Uterus (tissue), 4 donors: Measurements from ENCODE around the gene UFSP1. TPM values are rescaled to one million over a fixed set of nuclear protein-coding genes. Genes with fewer than 3 reads are reported as not detected.

ENCODE experiments used
- DNase-seq, 2 donors: peaks; one replicate each; pipeline ENCODE4 v3.0.0-alpha.2; 2019 to 2020
- H3K27ac ChIP-seq, 2 donors: fragments of 200-600 bp; sonication (generic); 1 replicate in 1 of 2; 2 replicates in 1 of 2; pipeline ENCODE4 v1.5.1; 2016 to 2018
- H3K27me3 ChIP-seq, 2 donors: fragments of 200-600 bp; sonication (generic); one replicate each; pipeline ENCODE4 v1.5.1; 2018 to 2019; ENCODE audit warnings: control low read depth in 1 of 2
- H3K36me3 ChIP-seq, 2 donors: fragments of 200-600 bp; sonication (generic); one replicate each; pipeline ENCODE4 v1.5.1; 2019; ENCODE audit warnings: control low read depth in 1 of 2
- H3K4me1 ChIP-seq, 2 donors: fragments of 200-600 bp; sonication (generic); one replicate each; pipeline ENCODE4 v1.5.1; 2018 to 2019; ENCODE audit warnings: control low read depth in 1 of 2
- H3K4me3 ChIP-seq, 2 donors: fragments of 200-600 bp; sonication (generic); 1 replicate in 1 of 2; 2 replicates in 1 of 2; pipeline ENCODE4 v1.5.1; 2018 to 2019; ENCODE audit warnings: mild to moderate bottlenecking in 1 of 2
- H3K9me3 ChIP-seq, 2 donors: fragments of 200-600 bp; sonication (generic); one replicate each; pipeline ENCODE4 v1.5.1; 2019; ENCODE audit warnings: control low read depth in 1 of 2
- POLR2A ChIP-seq, 2 donors: fragments of 450-650 bp; IDR thresholded peaks; one replicate each; pipeline ENCODE4 v1.6.1; 2016; ENCODE audit warnings: antibody characterized with exemption in 2 of 2, mild to moderate bottlenecking in 1 of 2, moderate library complexity in 1 of 2
- intact Hi-C: fragments of 100-400 bp; cut with DNase I; formaldehyde crosslinking; loops from one replicate; pipeline ENCODE4 v1.15.1; 2023; ENCODE audit warnings: low total_unique reads
- total RNA-seq, 4 donors: library from RNA; depleted of rRNA in 3 of 4; stranded (reverse); fragments of >200 nt in 3 of 4; gene quantifications; one replicate each; pipeline versions ENCODE4 v1.1.0 to v1.2.4, GENCODE V29; 2014 to 2023
- TF ChIP-seq, protein P1 (sequence below), 4 experiments: fragments of 200-600 bp in 2 of 4; fragments of 450-650 bp in 2 of 4; sonication (generic) in 2 of 4; IDR thresholded peaks; one replicate each; pipeline ENCODE4 v1.5.1; 2016 to 2019; ENCODE audit warnings: antibody characterized with exemption in 4 of 4, mild to moderate bottlenecking in 2 of 4, moderate library complexity in 1 of 4
- donor health status: DM: yes; HTN: yes; CAD: no.

Gene UFSP1
- total RNA-seq, 4 donors from 2014 or later, result 4.8 to 9.7 (median 5.0) TPM; not detected in 1

DNA sequence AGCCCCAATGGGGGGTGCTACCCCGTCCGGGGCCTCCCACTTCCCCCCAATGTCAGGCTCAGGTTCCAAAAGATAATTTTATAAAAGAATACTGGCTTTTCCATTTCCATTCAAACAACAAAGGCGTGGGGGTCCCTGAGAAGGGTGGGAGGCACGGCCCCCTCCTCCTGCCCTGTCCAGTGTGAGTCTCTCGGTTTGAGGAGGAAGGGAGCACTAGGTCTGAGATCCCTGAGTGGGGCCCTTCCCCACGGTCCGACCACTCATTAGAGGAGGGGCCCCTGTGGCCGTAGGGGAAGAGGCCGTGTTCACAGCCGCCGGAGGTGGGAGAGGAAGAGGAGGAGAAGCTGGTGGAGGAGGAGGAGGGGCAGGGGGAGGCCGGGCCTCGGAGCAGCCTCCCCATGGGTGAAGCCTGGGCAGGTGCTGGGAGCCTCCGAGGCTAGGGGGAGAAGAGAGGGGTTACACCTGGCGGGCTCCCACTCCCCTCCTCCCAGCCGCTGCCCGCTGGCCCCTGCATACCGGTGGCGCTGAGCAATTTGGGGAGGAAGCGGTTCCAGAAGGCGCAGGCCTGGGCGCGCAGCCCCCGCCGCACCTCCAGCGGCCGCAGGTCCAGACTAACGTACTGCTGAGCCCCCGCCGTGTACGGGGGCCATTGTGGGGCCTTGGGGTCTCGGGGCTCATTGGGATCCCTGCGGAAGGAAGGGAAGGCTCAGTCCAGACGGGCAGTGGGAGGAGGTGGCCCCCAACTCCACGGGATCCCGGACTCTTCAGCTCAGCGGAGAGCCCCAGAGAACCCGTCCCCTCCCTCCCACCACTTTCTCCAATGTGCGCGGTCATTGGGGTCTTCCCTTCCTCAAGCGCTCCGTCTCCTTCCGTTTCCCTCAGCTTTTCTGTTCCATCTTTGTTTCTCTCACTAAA lies 1.4 kb upstream of the UFSP1 start:
- peak overlapping the region; percentile 71 to 76 for H3K4me3 ChIP-seq
- H3K27me3 ChIP-seq, result peaks cover 0 to under 1% of the 10 kb centered on the region in 2 donors
- peaks cover 0 to 24% of the 10 kb centered on the region in 2 donors for H3K4me1 ChIP-seq
- no peaks in the 10 kb centered on the region for H3K36me3 ChIP-seq
- TF ChIP-seq, protein P1, sequence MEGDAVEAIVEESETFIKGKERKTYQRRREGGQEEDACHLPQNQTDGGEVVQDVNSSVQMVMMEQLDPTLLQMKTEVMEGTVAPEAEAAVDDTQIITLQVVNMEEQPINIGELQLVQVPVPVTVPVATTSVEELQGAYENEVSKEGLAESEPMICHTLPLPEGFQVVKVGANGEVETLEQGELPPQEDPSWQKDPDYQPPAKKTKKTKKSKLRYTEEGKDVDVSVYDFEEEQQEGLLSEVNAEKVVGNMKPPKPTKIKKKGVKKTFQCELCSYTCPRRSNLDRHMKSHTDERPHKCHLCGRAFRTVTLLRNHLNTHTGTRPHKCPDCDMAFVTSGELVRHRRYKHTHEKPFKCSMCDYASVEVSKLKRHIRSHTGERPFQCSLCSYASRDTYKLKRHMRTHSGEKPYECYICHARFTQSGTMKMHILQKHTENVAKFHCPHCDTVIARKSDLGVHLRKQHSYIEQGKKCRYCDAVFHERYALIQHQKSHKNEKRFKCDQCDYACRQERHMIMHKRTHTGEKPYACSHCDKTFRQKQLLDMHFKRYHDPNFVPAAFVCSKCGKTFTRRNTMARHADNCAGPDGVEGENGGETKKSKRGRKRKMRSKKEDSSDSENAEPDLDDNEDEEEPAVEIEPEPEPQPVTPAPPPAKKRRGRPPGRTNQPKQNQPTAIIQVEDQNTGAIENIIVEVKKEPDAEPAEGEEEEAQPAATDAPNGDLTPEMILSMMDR (IDR thresholded peaks at IDR 0.05), result no peak
- TF ChIP-seq POLR2A (IDR thresholded peaks at IDR 0.05), result no peak
- intact Hi-C loops, result no loop called here
- peak in 1 of 2 donors; percentile 39 for DNase-seq
- no peaks in the 10 kb centered on the region for H3K9me3 ChIP-seq
- peak overlapping the region; percentile 89 to 92 for H3K27ac ChIP-seq

- Histone ChIP-seq H3K36me3 (no peaks in the 10 kb centered on the region), H3K27me3 (no peaks in the 10 kb centered on the region), H3K4me1 (peaks cover 0 to 13% of the 10 kb centered on the region in 2 donors), H3K9me3 (no peaks in the 10 kb centered on the region), H3K27ac (peak overlapping the region; percentile 89 to 92), H3K4me3 (peak overlapping the region; percentile 71 to 76)
- intact Hi-C loops, result no loop called here
- no peak for DNase-seq
- TF ChIP-seq, protein P1 (IDR thresholded peaks at IDR 0.05), result no peak
Observed at GRCh38 chr7:100888291-100888987, 1.1 kb downstream of the UFSP1 start.

DNA sequence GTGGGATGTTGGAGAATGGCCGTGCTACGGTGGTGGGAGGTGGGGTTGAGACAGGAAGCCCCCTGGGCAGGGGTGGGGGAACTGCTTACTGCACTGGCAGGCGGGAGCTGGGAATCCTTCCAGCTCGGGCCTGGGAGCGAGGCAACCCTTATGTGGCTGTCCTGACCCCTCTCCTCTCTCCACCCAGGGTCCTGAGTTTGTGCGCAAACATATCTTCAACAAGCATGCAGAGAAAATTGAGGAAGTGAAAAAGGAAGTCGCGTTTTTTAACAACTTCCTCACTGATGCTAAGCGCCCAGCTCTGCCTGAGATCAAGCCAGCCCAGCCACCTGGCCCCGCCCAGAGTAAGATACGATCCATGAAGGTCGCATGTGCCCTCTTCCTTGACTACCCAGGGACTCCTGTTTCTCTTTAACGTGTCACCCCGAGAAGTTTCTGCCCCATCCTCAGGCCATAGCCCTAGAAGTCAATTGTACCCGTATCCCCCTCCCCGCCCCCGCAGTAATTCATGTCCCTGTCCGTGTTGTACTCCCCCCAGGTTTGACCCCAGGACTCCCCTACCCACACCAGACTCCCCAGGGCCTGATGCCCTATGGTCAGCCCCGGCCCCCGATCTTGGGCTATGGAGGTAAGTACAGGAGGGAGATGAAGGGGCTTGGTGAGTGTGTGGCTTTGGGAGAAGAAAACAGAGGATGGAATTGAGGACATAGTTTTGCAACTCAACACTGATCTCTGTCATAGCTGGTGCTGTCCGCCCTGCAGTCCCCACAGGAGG lies 1.8 kb downstream of the UFSP1 start:
- no peaks in the 10 kb centered on the region for H3K9me3 ChIP-seq
- no peak for DNase-seq
- H3K27ac ChIP-seq, result no peak overlapping the region
- peaks cover 0 to 13% of the 10 kb centered on the region in 2 donors for H3K4me1 ChIP-seq
- TF ChIP-seq, protein P1 (IDR thresholded peaks at IDR 0.05), result no peak
- TF ChIP-seq POLR2A (IDR thresholded peaks at IDR 0.05), result no peak
- intact Hi-C loops, result no loop called here
- H3K4me3 ChIP-seq, result no peak overlapping the region
- H3K36me3 ChIP-seq, result no peaks in the 10 kb centered on the region
- H3K27me3 ChIP-seq, result no peaks in the 10 kb centered on the region

- Histone ChIP-seq H3K9me3 (no peaks in the 10 kb centered on the region), H3K27ac (no peak overlapping the region), H3K27me3 (no peaks in the 10 kb centered on the region), H3K4me1 (peaks cover 0 to 13% of the 10 kb centered on the region in 2 donors), H3K36me3 (no peaks in the 10 kb centered on the region), H3K4me3 (no peak overlapping the region)
- no peak for DNase-seq
- intact Hi-C loops, result no loop called here
- TF ChIP-seq POLR2A (IDR thresholded peaks at IDR 0.05), result no peak
- TF ChIP-seq, protein P1 (IDR thresholded peaks at IDR 0.05), result no peak
Observed at GRCh38 chr7:100886936-100887515, 2.5 kb downstream of the UFSP1 start.
